NCI-H345 treated with DMSO at 0.1 percent for 48 hours (cell line): ENCODE measurements around the gene ST14.

ENCODE experiments used
- DNase-seq: peaks from one replicate; lab custom pipeline; 2025; ENCODE audit not compliant: unreplicated experiment; lab: John Stamatoyannopoulos, UW

The ST14 gene

GRCh38 chr11:130159657-130160497, at the start of gene ST14:
ST14 (plus strand) TSS chr11:130159782; CDS start chr11:130159980, 198 bp downstream.
- DNase-seq, result peak; percentile 33

- DNase-seq, result no peak
Measured at GRCh38 chr11:130110339-130111108, 49.1 kb upstream of the ST14 start.

- DNase-seq, result no peak
Measured at GRCh38 chr11:130112071-130112830, 47.3 kb upstream of the ST14 start.

GRCh38 chr11:130114281-130114680, 45.3 kb upstream of the ST14 start:
- DNase-seq, result no peak

GRCh38 chr11:130114726-130115125, 44.9 kb upstream of the ST14 start:
- DNase-seq, result no peak

- DNase-seq, result no peak
Measured at GRCh38 chr11:130115218-130115617, 44.4 kb upstream of the ST14 start.

- no peak for DNase-seq
Measured at GRCh38 chr11:130118165-130118564, 41.4 kb upstream of the ST14 start.

- DNase-seq, result no peak
Measured at GRCh38 chr11:130118636-130119387, 40.8 kb upstream of the ST14 start.

- no peak for DNase-seq
Measured at GRCh38 chr11:130120045-130120444, 39.5 kb upstream of the ST14 start.

- no peak for DNase-seq
Measured at GRCh38 chr11:130121445-130121978, 38.1 kb upstream of the ST14 start.

- DNase-seq, result no peak
Measured at GRCh38 chr11:130122141-130122575, 37.4 kb upstream of the ST14 start.

GRCh38 chr11:130123414-130124040, 36.1 kb upstream of the ST14 start:
- DNase-seq, result no peak

GRCh38 chr11:130124096-130124495, 35.5 kb upstream of the ST14 start:
- DNase-seq, result no peak

- DNase-seq, result no peak
Measured at GRCh38 chr11:130125638-130126037, 33.9 kb upstream of the ST14 start.

GRCh38 chr11:130126516-130126915, 33.1 kb upstream of the ST14 start:
- no peak for DNase-seq

- DNase-seq, result no peak
Measured at GRCh38 chr11:130127509-130127908, 32.1 kb upstream of the ST14 start.

GRCh38 chr11:130128626-130129025, 31.0 kb upstream of the ST14 start:
- no peak for DNase-seq

GRCh38 chr11:130129922-130130321, 29.7 kb upstream of the ST14 start:
- DNase-seq, result no peak

GRCh38 chr11:130131961-130132850, 27.4 kb upstream of the ST14 start:
- DNase-seq, result peak; percentile 42
